HG03280 (cell line): ENCODE data around the gene SORCS2.

Experiments
- ATAC-seq: cut with Tn5 transposase; IDR thresholded peaks from one replicate; pipeline ENCODE4 v1.9.1; 2021; ENCODE audit warnings: mild to moderate bottlenecking, moderate library complexity; ENCODE audit not compliant: unreplicated experiment

Gene SORCS2

GRCh38 chr4:7319024-7319423, 126.7 kb downstream of the SORCS2 start:
- no peak for ATAC-seq

- ATAC-seq, result no peak
These were observed 128.0 kb downstream of the SORCS2 start for GRCh38 chr4:7320206-7320797.

GRCh38 chr4:7322166-7322991, 130.0 kb downstream of the SORCS2 start:
- ATAC-seq, result no peak

GRCh38 chr4:7323461-7323871, 131.1 kb downstream of the SORCS2 start:
- no peak for ATAC-seq

- ATAC-seq, result no peak
These were observed 131.7 kb downstream of the SORCS2 start for GRCh38 chr4:7323872-7324650.

GRCh38 chr4:7324651-7325121, 132.3 kb downstream of the SORCS2 start:
- ATAC-seq, result no peak

GRCh38 chr4:7325541-7325940, 133.2 kb downstream of the SORCS2 start:
- ATAC-seq, result no peak

GRCh38 chr4:7326306-7326692, 134.0 kb downstream of the SORCS2 start:
- ATAC-seq, result no peak

GRCh38 chr4:7326693-7327340, 134.5 kb downstream of the SORCS2 start:
- no peak for ATAC-seq

GRCh38 chr4:7327341-7327885, 135.1 kb downstream of the SORCS2 start:
- ATAC-seq, result no peak

GRCh38 chr4:7328162-7328912, 136.0 kb downstream of the SORCS2 start:
- ATAC-seq, result no peak

GRCh38 chr4:7328913-7329638, 136.7 kb downstream of the SORCS2 start:
- ATAC-seq, result no peak

GRCh38 chr4:7330031-7330596, 137.8 kb downstream of the SORCS2 start:
- no peak for ATAC-seq

- no peak for ATAC-seq
These were observed 138.7 kb downstream of the SORCS2 start for GRCh38 chr4:7330811-7331681.

GRCh38 chr4:7331682-7332000, 139.3 kb downstream of the SORCS2 start:
- ATAC-seq, result no peak

GRCh38 chr4:7332216-7333023, 140.1 kb downstream of the SORCS2 start:
- no peak for ATAC-seq

GRCh38 chr4:7333024-7333780, 140.9 kb downstream of the SORCS2 start:
- ATAC-seq, result no peak
